HL-60 (cell line): ENCODE results near the gene SAGE1.
"Not testable (repeated sequence)": the region's sequence is repeated elsewhere in the genome, so short reads cannot be mapped to it uniquely, and the experiment has no call there.

Source experiments
- DNase-seq, 2 experiments: peaks; one replicate each; pipeline ENCODE4 v3.0.0-alpha.2; 2010 to 2020; ENCODE audit warnings: low read depth in 1 of 2, low spot score in 1 of 2
- H3K27ac ChIP-seq: fragments of 250-450 bp; sonication (Bioruptor Pico); replicated peaks from 2 replicates; pipeline ENCODE4 v1.5.1; 2020; ENCODE audit warnings: mild to moderate bottlenecking, moderate library complexity
- H3K27me3 ChIP-seq: fragments of 250-450 bp; sonication (Bioruptor Pico); 2 replicates; pipeline ENCODE4 v1.5.1; 2021; ENCODE audit warnings: mild to moderate bottlenecking, moderate library complexity; ENCODE audit not compliant: insufficient read depth, poor library complexity, severe bottlenecking
- H3K4me3 ChIP-seq: replicated peaks from 2 replicates; pipeline ENCODE4 v1.5.1; 2011; ENCODE audit warnings: mild to moderate bottlenecking, control low read depth, low read length; ENCODE audit not compliant: insufficient read depth
- CTCF ChIP-seq: IDR thresholded peaks from one replicate; pipeline ENCODE4 v1.5.1; 2011; ENCODE audit warnings: low read length, control low read depth, inconsistent platforms; ENCODE audit not compliant: insufficient read depth
- GABPA ChIP-seq: IDR thresholded peaks from 2 replicates; pipeline ENCODE4 v1.6.1; 2012; ENCODE audit warnings: low read depth
- POLR2AphosphoS5 ChIP-seq: IDR thresholded peaks from 2 replicates; pipeline ENCODE4 v1.6.1; 2012; ENCODE audit warnings: low read depth
- REST ChIP-seq: IDR thresholded peaks from 2 replicates; pipeline ENCODE4 v1.6.1; 2012; ENCODE audit warnings: low read depth; ENCODE audit not compliant: insufficient replicate concordance
- SPI1 ChIP-seq: IDR thresholded peaks from 2 replicates; pipeline ENCODE4 v1.6.1; 2012; ENCODE audit warnings: low read depth, mild to moderate bottlenecking, borderline replicate concordance

The SAGE1 gene

GRCh38 chrX:135892781-135893180, 735 bp upstream of the SAGE1 start:
- TF ChIP-seq REST (no peak), GABPA (no peak), SPI1 (no peak), POLR2AphosphoS5 (no peak), CTCF (no peak)
- no peak for DNase-seq
- H3K27me3 ChIP-seq = no peaks in the 10 kb centered on the region
- H3K4me3 ChIP-seq = no peak overlapping the region
- no peak overlapping the region for H3K27ac ChIP-seq

- no peak for TF ChIP-seq GABPA
- TF ChIP-seq CTCF = no peak
- TF ChIP-seq REST = no peak
- TF ChIP-seq SPI1 = no peak
- no peak for TF ChIP-seq POLR2AphosphoS5
- no peak overlapping the region for H3K27ac ChIP-seq
Observed at GRCh38 chrX:135910251-135910650, 16.7 kb downstream of the SAGE1 start.

GRCh38 chrX:135914404-135914803, 20.9 kb downstream of the SAGE1 start:
- no peak for DNase-seq
- H3K27me3 ChIP-seq = no peaks in the 10 kb centered on the region
- H3K4me3 ChIP-seq = no peak overlapping the region
- no peak for TF ChIP-seq GABPA
- no peak for TF ChIP-seq POLR2AphosphoS5
- TF ChIP-seq CTCF = no peak
- no peak for TF ChIP-seq REST
- TF ChIP-seq SPI1 = no peak
- H3K27ac ChIP-seq = no peak overlapping the region

More at GRCh38 chrX:135910251-135910650, 16.7 kb downstream of the SAGE1 start:
- DNase-seq = no peak
- Histone ChIP-seq H3K27me3 (no peaks in the 10 kb centered on the region), H3K4me3 (no peak overlapping the region)

- H3K27ac ChIP-seq, H3K4me3 ChIP-seq, H3K27me3 ChIP-seq, DNase-seq: not testable (repeated sequence)
Observed at GRCh38 chrX:135920516-135920915, 27.0 kb downstream of the SAGE1 start.
